Breast epithelium (tissue), 4 donors: Measurements from ENCODE around the gene RGS3. TPM values are rescaled to one million over a fixed set of nuclear protein-coding genes. Genes with fewer than 3 reads are reported as not detected.

ENCODE experiments used
- DNase-seq, 2 donors: peaks; one replicate each; pipeline ENCODE4 v3.0.0-alpha.2; 2019; ENCODE audit warnings: low spot score in 2 of 2
- H3K27ac ChIP-seq, 2 donors: fragments of 200-600 bp; sonication (generic) in 1 of 2; one replicate each; pipeline ENCODE4 v1.5.1; 2016 to 2019; ENCODE audit warnings: mild to moderate bottlenecking in 1 of 2
- H3K27me3 ChIP-seq, 2 donors: fragments of 200-600 bp; sonication (generic) in 1 of 2; one replicate each; pipeline versions ENCODE4 v1.5.1 to v1.6.0; 2017 to 2019; ENCODE audit warnings: control low read depth in 1 of 2, mild to moderate bottlenecking in 1 of 2
- H3K36me3 ChIP-seq: fragments of 200-600 bp; one replicate; pipeline ENCODE4 v1.5.1; 2019
- H3K4me1 ChIP-seq, 2 donors: fragments of 200-600 bp; sonication (generic); one replicate each; pipeline ENCODE4 v1.5.1; 2016 to 2019; ENCODE audit warnings: control low read depth in 1 of 2
- H3K4me3 ChIP-seq, 3 donors: fragments of 200-600 bp; sonication (generic); 1 replicate in 2 of 3; 2 replicates in 1 of 3; pipeline ENCODE4 v1.5.1; 2016 to 2019; ENCODE audit warnings: mild to moderate bottlenecking in 3 of 3, moderate library complexity in 2 of 3
- H3K9me3 ChIP-seq, 2 donors: fragments of 200-600 bp; sonication (generic) in 1 of 2; one replicate each; pipeline ENCODE4 v1.5.1; 2016 to 2019; ENCODE audit warnings: control low read depth in 1 of 2
- POLR2A ChIP-seq: fragments of 450-650 bp; IDR thresholded peaks from one replicate; pipeline ENCODE4 v1.6.1; 2016; ENCODE audit warnings: antibody characterized with exemption, mild to moderate bottlenecking, moderate library complexity
- POLR2AphosphoS5 ChIP-seq, 3 donors: sonication (generic); formaldehyde crosslinking; IDR thresholded peaks; one replicate each; pipeline ENCODE4 v1.6.1; 2017; ENCODE audit warnings: antibody characterized with exemption in 3 of 3
- intact Hi-C: fragments of 100-400 bp; cut with DNase I; formaldehyde crosslinking; loops from one replicate; pipeline ENCODE4 v1.15.1; 2023; ENCODE audit warnings: low total_unique reads
- total RNA-seq, 3 donors: library from RNA; depleted of rRNA; stranded (reverse); fragments of >200 nt; gene quantifications; one replicate each; pipeline ENCODE4 v1.1.0, GENCODE V29; 2016
- TF ChIP-seq, protein P1 (sequence below), 3 donors: fragments of 450-650 bp; IDR thresholded peaks; one replicate each; pipeline ENCODE4 v1.5.1; 2016 to 2017; ENCODE audit warnings: antibody characterized with exemption in 3 of 3, mild to moderate bottlenecking in 3 of 3, moderate library complexity in 3 of 3

RGS3 gene
- 10 to 100 TPM; 31.7 to 49.0 (median 35.4) TPM for total RNA-seq

DNA sequence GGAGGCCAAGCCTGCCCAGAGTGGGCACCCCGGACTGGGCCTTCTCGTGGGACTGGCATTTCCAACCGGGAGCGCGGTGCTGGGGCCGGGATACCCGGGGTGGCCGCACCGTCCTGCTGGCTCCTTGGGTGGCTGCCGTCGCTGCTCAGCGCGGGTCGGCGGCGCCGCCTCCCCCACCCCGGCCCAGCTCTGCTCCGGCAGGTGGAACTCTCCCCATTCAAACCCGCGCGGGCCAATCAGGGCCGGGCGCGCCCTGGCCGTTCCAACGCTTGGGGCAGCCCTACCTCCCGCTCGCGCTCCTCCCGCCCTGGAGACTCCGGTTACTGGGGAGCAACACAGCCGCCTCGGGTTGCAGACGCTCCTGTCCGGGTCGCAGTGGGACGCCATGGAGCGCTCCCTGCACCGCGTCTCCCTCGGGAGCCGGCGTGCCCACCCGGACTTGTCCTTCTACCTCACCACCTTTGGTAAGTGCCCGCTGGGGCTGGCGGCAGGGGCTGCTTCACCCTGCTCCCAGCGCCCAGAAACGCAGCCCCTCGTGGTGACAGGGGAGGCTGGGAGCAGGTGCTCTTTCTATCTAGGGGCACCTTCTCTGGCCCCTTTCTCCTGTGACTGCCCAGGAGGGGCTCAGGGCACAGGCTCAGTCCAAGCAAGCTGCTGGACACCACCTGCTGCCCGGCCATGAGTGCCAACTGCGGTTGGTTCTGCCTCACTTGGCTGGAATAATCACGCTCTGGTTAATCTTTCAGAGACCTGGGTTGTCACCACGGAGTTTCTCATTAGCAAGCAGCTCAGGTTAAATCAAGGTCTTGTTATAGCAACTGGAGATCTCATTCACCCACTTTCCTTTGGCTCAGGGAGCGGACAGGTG lies at the start of gene RGS3:
Gene RGS3 (plus strand): TSS at position 310 of the 868 bp plus-strand sequence. CDS start 76 bp downstream, at position 386.
- peaks cover 0 to 3% of the 10 kb centered on the region in 2 donors for H3K27me3 ChIP-seq
- DNase-seq, result peak in 1 of 2 donors; percentile 74
- H3K27ac ChIP-seq, result no peak within 1 kb of the TSS
- no peaks in the 10 kb centered on the region for H3K9me3 ChIP-seq
- H3K4me3 ChIP-seq, result peak within 1 kb of the TSS; percentile 14 to 64 (median 47)
- no peaks in the 10 kb centered on the region for H3K36me3 ChIP-seq
- H3K4me1 ChIP-seq, result no peaks in the 10 kb centered on the region
- intact Hi-C loops, result no loop called here
- TF ChIP-seq, protein P1, sequence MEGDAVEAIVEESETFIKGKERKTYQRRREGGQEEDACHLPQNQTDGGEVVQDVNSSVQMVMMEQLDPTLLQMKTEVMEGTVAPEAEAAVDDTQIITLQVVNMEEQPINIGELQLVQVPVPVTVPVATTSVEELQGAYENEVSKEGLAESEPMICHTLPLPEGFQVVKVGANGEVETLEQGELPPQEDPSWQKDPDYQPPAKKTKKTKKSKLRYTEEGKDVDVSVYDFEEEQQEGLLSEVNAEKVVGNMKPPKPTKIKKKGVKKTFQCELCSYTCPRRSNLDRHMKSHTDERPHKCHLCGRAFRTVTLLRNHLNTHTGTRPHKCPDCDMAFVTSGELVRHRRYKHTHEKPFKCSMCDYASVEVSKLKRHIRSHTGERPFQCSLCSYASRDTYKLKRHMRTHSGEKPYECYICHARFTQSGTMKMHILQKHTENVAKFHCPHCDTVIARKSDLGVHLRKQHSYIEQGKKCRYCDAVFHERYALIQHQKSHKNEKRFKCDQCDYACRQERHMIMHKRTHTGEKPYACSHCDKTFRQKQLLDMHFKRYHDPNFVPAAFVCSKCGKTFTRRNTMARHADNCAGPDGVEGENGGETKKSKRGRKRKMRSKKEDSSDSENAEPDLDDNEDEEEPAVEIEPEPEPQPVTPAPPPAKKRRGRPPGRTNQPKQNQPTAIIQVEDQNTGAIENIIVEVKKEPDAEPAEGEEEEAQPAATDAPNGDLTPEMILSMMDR (IDR thresholded peaks at IDR 0.05), result no peak

DNA sequence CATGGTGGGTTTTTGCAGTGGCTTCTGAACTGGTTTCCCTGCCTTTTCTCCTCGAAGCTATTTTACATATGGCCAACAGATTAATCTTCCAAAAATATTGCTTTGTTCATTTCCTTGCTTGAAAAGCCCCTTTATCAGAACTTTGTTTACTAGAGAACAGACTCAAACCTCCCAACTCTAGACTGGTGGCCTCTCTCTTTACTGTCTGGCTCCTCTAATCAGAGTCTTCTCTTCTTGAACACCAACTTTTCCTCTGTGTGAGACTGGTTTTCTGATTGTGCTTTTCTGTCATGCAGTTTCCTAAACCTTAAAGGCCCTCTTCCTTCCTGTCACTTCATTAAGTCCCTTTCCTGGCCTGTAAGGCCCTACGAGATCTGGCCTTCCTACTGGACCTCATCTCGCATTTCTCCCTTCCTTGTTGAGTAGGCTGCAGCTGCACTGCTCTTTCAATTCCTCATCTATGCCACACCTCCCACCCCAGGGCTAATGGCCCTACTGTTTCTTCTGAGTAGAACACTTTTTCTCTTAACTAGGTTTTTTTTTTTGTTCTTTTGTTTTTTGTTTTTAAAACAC lies 47.3 kb upstream of the RGS3 start:
- intact Hi-C loops, result no loop called here
- Histone ChIP-seq H3K27me3 (no peaks in the 10 kb centered on the region), H3K9me3 (no peaks in the 10 kb centered on the region), H3K4me1 (no peaks in the 10 kb centered on the region), H3K36me3 (no peaks in the 10 kb centered on the region), H3K27ac (no peak overlapping the region), H3K4me3 (no peak overlapping the region)
- no peak for TF ChIP-seq POLR2AphosphoS5 (IDR thresholded peaks at IDR 0.05)
- no peak for TF ChIP-seq POLR2A
- TF ChIP-seq, protein P1 (IDR thresholded peaks at IDR 0.05), result no peak
- no peak for DNase-seq

DNA sequence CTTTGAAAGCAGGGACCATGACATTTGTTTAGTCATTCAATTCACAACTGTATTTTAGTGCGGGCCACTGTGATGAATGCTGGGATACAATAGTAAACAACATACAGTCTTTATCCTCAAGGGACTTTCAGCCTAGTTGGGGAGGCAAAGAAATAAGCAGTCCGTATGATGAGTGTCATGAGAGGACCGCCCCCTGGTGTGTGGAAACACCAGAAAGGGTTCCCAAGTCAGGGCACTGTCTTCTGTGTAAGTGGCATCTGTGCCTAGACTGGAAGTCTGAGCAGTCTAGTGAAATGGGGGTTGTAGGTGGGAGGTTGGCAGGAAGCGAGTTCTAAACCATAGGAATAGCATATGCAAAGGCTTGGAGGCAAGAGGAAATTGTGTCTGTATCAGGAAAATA lies 46.2 kb upstream of the RGS3 start:
- H3K4me1 ChIP-seq, result no peaks in the 10 kb centered on the region
- no peaks in the 10 kb centered on the region for H3K36me3 ChIP-seq
- intact Hi-C loops, result no loop called here
- DNase-seq, result no peak
- TF ChIP-seq POLR2A (no peak), POLR2AphosphoS5 (IDR thresholded peaks at IDR 0.05) (no peak)
- TF ChIP-seq, protein P1 (IDR thresholded peaks at IDR 0.05), result no peak
- no peaks in the 10 kb centered on the region for H3K27me3 ChIP-seq
- no peaks in the 10 kb centered on the region for H3K9me3 ChIP-seq
- H3K27ac ChIP-seq, result no peak overlapping the region
- H3K4me3 ChIP-seq, result no peak overlapping the region

DNA sequence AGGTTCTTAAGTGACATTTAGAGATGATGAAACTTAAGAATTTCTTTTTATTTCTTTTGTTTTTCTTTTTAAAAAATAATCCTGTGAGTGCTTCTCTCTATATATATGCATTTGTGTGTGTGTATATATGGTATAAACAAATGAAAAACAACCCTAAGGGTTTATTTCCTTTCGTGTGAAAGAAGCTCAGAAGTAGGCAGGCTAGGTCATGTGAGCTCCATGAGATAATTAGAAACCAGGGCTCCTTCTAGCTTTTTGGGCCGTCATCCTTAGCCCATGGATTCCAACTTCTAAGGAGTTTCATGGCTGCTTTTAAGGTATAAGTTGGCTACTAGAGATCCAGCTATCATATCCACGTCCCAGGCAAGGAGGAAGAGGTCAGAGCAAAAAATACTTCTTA lies 41.8 kb upstream of the RGS3 start:
- no peak for TF ChIP-seq POLR2AphosphoS5 (IDR thresholded peaks at IDR 0.05)
- no peak for TF ChIP-seq POLR2A
- TF ChIP-seq, protein P1 (IDR thresholded peaks at IDR 0.05), result no peak
- no peaks in the 10 kb centered on the region for H3K36me3 ChIP-seq
- H3K27me3 ChIP-seq, result no peaks in the 10 kb centered on the region
- no peaks in the 10 kb centered on the region for H3K4me1 ChIP-seq
- no peaks in the 10 kb centered on the region for H3K9me3 ChIP-seq
- no peak overlapping the region for H3K27ac ChIP-seq
- no peak overlapping the region for H3K4me3 ChIP-seq
- intact Hi-C loops, result no loop called here
- no peak for DNase-seq

DNA sequence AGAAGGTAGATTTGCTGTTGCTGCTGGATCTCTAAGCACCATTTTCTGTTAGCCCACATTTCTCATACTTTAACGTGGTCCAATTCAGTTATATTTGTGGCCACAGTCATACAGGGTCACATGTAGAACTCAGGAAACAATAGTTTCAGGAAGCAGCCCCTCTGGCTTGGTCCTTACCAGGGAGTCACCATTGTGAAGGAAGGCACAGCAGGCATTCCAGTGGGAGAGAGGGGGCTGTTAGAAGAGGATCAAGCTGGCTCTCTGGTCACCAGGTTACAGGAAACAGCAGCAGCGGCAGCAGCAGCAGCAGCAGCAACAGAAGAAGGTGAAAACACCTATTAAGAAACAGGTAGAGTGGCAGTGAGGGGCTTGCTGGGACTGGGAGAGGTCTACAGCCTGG lies 38.5 kb upstream of the RGS3 start:
- Histone ChIP-seq H3K36me3 (no peaks in the 10 kb centered on the region), H3K27me3 (no peaks in the 10 kb centered on the region), H3K27ac (no peak overlapping the region), H3K4me1 (no peaks in the 10 kb centered on the region), H3K9me3 (no peaks in the 10 kb centered on the region), H3K4me3 (no peak overlapping the region)
- intact Hi-C loops, result no loop called here
- TF ChIP-seq, protein P1 (IDR thresholded peaks at IDR 0.05), result no peak
- TF ChIP-seq POLR2A, result no peak
- no peak for TF ChIP-seq POLR2AphosphoS5 (IDR thresholded peaks at IDR 0.05)
- DNase-seq, result no peak
